A549 treated with Mapracorat at 1 μM for 4 hours (cell line): Measurements from ENCODE around the gene CELF5. TPM values are rescaled to one million over a fixed set of nuclear protein-coding genes. Genes with fewer than 3 reads are reported as not detected.

ENCODE experiments used
- total RNA-seq: library from RNA; stranded (reverse); fragments of 200-300 nt; extraction: Qiagen RNA extraction; gene quantifications from 5 replicates; pipeline ENCODE4 v1.2.3, GENCODE V29; 2022

Gene CELF5
- 0.32 to 0.59 TPM (median 0.48 TPM) in 5 replicates for total RNA-seq

GRCh38 chr19:3224346-3225168, at the start of gene CELF5:
Gene CELF5 (plus strand): TSS chr19:3224661. CDS start chr19:3224740, 79 bp downstream.

GRCh38 chr19:3178377-3178972, 46.0 kb upstream of the CELF5 start, which contains the start of gene S1PR4:
Gene S1PR4 (plus strand): TSS chr19:3178769. CDS start chr19:3178793, 24 bp downstream.

GRCh38 chr19:3185461-3186159, 38.9 kb upstream of the CELF5 start, which contains the start of gene NCLN:
Gene NCLN (plus strand): TSS chr19:3185930. CDS start chr19:3186031, 101 bp downstream.

Other genes starting within 250 kb of the CELF5 start
- gene TLE6, start 247.1 kb upstream of the CELF5 start, total RNA-seq, result 4.1 to 6.6 TPM (median 5.0 TPM) in 5 replicates
- 2.0 to 2.9 TPM (median 2.1 TPM) in 5 replicates for gene TLE2, start 195.4 kb upstream of the CELF5 start, total RNA-seq
- 194 to 264 TPM (median 258 TPM) in 5 replicates for gene TLE5, start 162.2 kb upstream of the CELF5 start, total RNA-seq
- gene GNA11, start 130.3 kb upstream of the CELF5 start, total RNA-seq, result 27.2 to 33.6 TPM (median 31.9 TPM) in 5 replicates
- gene GNA15, start 88.6 kb upstream of the CELF5 start, total RNA-seq, result 0.08 TPM in 2 of 5 replicates, not detected in the others
- 0.08 to 0.33 TPM (median 0.22 TPM) in 4 of 5 replicates, not detected in the other for gene S1PR4, start 45.9 kb upstream of the CELF5 start, total RNA-seq
- 61.7 to 81.5 TPM (median 79.9 TPM) in 5 replicates for gene NCLN, start 38.7 kb upstream of the CELF5 start, total RNA-seq
- 36.1 to 51.1 TPM (median 44.7 TPM) in 5 replicates for gene NFIC, start 141.9 kb downstream of the CELF5 start, total RNA-seq